ENCODE data around the gene NTF3. TPM values are rescaled to one million over a fixed set of nuclear protein-coding genes. Genes with fewer than 3 reads are reported as not detected.

The NTF3 gene
- total RNA-seq, 2 experiments from 2014 or later = not detected

- Histone ChIP-seq H3K4me3 (ENCODE audit: low read length) (no peak overlapping the region), H3K36me3 (ENCODE audit: insufficient read depth, low read length) (no peaks in the 10 kb centered on the region), H3K27ac (ENCODE audit: low read depth in 1 of 2, low read length in 2 of 2) (no peak overlapping the region), H3K4me1 (ENCODE audit: insufficient read depth, low read length) (no peaks in the 10 kb centered on the region), H3K27me3 (ENCODE audit: control insufficient read depth in 1 of 2, insufficient read depth in 2 of 2, low read length in 2 of 2) (no peaks in the 10 kb centered on the region), H3K9me3 (ENCODE audit: control insufficient read depth in 1 of 2, insufficient read depth in 1 of 2, low read length in 2 of 2) (peaks cover 0 to 4% of the 10 kb centered on the region in 2 experiments)
- no peak for TF ChIP-seq CTCF (IDR thresholded peaks at IDR 0.05)
- no peak overlapping the region for H3K4me3 Mint-ChIP-seq
- ChIA-PET POLR2A (no interaction called here), CTCF (no interaction called here)
- no peaks in the 10 kb centered on the region for H3K36me3 Mint-ChIP-seq (ENCODE audit: low read depth)
- H3K9me3 Mint-ChIP-seq = no peaks in the 10 kb centered on the region
- intact Hi-C loops (cut with DNase I, micrococcal nuclease) = no loop called here
- no peak overlapping the region for H3K27ac Mint-ChIP-seq
- H3K27me3 Mint-ChIP-seq = no peaks in the 10 kb centered on the region
- H3K4me1 Mint-ChIP-seq (ENCODE audit: low read depth) = no peaks in the 10 kb centered on the region
- ATAC-seq (ENCODE audit: poor library complexity) (no peak), DNase-seq (no peak)
These were observed 88.9 kb downstream of the NTF3 start for GRCh38 chr12:5520831-5521230.

GRCh38 chr12:5521456-5522325 is 89.8 kb downstream of the NTF3 start:
- no peak overlapping the region for H3K27ac Mint-ChIP-seq
- no peak for DNase-seq

GRCh38 chr12:5522432-5523335 is 90.8 kb downstream of the NTF3 start:
- CTCF ChIA-PET = no interaction called here
- no peaks in the 10 kb centered on the region for H3K36me3 ChIP-seq (ENCODE audit: insufficient read depth, low read length)
- Mint-ChIP-seq H3K4me3 (no peak overlapping the region), H3K27ac (no peak overlapping the region), H3K9me3 (no peaks in the 10 kb centered on the region), H3K4me1 (ENCODE audit: low read depth) (no peaks in the 10 kb centered on the region), H3K27me3 (no peaks in the 10 kb centered on the region), H3K36me3 (ENCODE audit: low read depth) (no peaks in the 10 kb centered on the region)
- no peaks in the 10 kb centered on the region for H3K4me1 ChIP-seq (ENCODE audit: insufficient read depth, low read length)
- no peaks in the 10 kb centered on the region for H3K27me3 ChIP-seq (ENCODE audit: control insufficient read depth in 1 of 2, insufficient read depth in 2 of 2, low read length in 2 of 2)
- no peak overlapping the region for H3K4me3 ChIP-seq (ENCODE audit: low read length)
- H3K9me3 ChIP-seq (ENCODE audit: control insufficient read depth in 1 of 2, insufficient read depth in 1 of 2, low read length in 2 of 2) = no peaks in the 10 kb centered on the region
- DNase-seq = no peak
- no peak for TF ChIP-seq CTCF (IDR thresholded peaks at IDR 0.05)
- intact Hi-C loops (cut with DNase I, micrococcal nuclease) = no loop called here
- ATAC-seq (ENCODE audit: poor library complexity) = no peak
- no peak overlapping the region for H3K27ac ChIP-seq (ENCODE audit: low read depth in 1 of 2, low read length in 2 of 2)
- POLR2A ChIA-PET = no interaction called here

More at GRCh38 chr12:5521456-5522325, 89.8 kb downstream of the NTF3 start:
- H3K9me3 ChIP-seq (ENCODE audit: control insufficient read depth in 1 of 2, insufficient read depth in 1 of 2, low read length in 2 of 2) = no peaks in the 10 kb centered on the region
- intact Hi-C loops (cut with DNase I, micrococcal nuclease) = no loop called here
- no peaks in the 10 kb centered on the region for H3K4me1 ChIP-seq (ENCODE audit: insufficient read depth, low read length)
- no peaks in the 10 kb centered on the region for H3K36me3 Mint-ChIP-seq (ENCODE audit: low read depth)
- no peaks in the 10 kb centered on the region for H3K27me3 ChIP-seq (ENCODE audit: control insufficient read depth in 1 of 2, insufficient read depth in 2 of 2, low read length in 2 of 2)
- ChIA-PET POLR2A (no interaction called here), CTCF (no interaction called here)
- no peak overlapping the region for H3K27ac ChIP-seq (ENCODE audit: low read depth in 1 of 2, low read length in 2 of 2)
- no peaks in the 10 kb centered on the region for H3K9me3 Mint-ChIP-seq
- ATAC-seq (ENCODE audit: poor library complexity) = no peak
- H3K4me3 Mint-ChIP-seq = no peak overlapping the region
- no peaks in the 10 kb centered on the region for H3K4me1 Mint-ChIP-seq (ENCODE audit: low read depth)
- no peaks in the 10 kb centered on the region for H3K27me3 Mint-ChIP-seq
- no peak overlapping the region for H3K4me3 ChIP-seq (ENCODE audit: low read length)
- no peak for TF ChIP-seq CTCF (IDR thresholded peaks at IDR 0.05)
- no peaks in the 10 kb centered on the region for H3K36me3 ChIP-seq (ENCODE audit: insufficient read depth, low read length)
